ENCODE measurements around the gene TMEM88.

Gene TMEM88

DNA sequence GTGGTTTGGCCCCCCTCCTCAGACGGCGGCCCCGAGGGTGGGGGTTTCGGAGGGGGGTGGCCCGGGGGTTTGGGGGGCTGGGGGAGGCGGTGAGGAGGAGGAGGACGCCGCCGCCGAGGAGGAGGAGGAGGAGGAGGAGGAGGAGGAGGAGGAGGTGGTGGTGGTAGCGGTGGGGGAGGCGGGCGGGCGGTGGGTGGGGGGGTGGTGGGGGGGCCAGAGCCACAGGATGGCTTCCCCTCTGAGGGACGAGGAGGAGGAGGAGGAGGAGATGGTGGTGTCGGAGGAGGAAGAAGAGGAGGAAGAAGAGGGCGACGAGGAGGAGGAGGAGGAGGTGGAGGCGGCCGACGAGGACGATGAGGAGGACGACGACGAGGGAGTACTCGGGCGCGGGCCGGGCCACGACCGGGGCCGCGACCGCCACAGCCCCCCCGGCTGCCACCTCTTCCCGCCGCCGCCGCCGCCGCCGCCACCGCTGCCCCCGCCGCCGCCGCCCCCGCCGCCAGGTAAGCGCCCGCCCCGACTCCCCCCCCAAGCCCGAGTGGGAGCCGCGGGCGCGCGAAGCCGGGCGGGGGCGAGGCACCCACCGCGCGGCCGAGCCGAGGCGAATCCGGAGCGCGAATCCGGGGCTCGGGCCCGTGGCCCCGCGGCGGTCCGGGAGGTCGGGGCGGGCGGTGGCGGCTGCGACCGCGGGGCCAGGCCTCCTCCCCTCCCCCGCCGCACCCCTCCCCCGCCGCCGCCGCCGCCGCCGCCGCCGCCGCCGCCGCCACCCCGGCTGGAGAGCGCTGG is 29.9 kb downstream of the TMEM88 start:
- no peak for DNase-seq

GRCh38 chr17:7885367-7886226 is 30.7 kb downstream of the TMEM88 start:
- DNase-seq = peak in 8 of 58 donors; percentile 19 to 79 (median 33)

DNA sequence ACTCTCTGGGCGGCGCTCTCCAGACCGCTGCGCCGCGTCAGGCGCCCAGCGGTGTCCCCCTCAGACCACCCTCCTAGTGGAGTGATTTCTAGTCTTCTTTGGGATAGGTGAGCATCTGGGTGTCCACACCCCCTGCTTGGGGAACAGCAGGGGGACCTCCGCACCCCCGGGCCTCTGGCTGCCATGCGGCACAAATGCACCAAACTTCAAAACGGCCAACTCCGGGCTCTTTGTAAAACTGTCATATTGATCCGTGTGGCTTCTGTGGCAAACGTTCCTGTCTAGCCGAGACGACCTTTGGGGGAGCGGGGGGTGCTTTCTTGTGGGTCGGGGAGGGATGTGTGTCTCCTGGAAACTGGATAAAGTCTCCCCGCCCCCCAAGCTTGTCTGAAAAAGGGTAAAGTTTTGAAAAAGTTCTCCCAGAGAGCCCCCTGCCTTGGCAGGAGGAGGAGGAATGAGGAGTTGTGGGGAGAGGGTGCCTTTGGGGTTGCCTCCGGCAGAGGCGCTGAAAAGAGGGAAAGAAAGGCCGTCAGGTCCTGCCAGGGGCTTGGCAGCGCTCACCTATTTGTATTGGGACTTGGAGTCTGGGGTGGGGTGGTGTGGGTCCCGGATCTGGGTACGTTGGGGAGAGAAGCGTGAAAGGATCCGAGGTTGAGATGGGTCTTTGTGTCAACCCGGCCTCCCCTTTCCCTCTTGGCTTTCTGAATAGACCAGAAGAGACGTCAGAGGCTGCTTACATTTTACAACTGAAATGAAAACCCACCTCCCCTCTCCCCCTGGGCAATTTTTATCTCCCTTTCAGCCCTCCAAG is 31.6 kb downstream of the TMEM88 start:
- peak in 6 of 58 donors; percentile 18 to 52 (median 31) for DNase-seq

DNA sequence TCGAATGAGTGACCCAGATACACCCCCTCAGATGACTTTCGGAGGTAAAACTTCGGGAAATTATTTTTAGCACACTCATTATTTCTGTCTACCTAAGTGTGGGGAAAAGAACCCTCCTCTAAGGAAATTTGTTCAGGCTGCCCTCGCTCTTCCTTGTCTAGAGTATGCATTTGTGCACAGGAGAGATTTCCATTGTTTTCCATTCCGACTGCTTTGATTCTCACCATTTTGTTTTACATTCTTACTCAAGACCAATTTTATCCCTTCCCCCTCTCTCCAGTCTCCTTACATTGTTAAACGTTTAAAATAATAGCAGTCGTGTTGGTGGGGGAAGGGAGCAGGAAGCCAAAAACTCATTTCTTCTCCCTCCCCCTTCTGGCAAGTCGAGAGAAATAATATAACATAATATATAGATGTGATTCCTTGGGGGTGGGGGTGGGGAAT is 32.2 kb downstream of the TMEM88 start:
- no peak for DNase-seq

DNA sequence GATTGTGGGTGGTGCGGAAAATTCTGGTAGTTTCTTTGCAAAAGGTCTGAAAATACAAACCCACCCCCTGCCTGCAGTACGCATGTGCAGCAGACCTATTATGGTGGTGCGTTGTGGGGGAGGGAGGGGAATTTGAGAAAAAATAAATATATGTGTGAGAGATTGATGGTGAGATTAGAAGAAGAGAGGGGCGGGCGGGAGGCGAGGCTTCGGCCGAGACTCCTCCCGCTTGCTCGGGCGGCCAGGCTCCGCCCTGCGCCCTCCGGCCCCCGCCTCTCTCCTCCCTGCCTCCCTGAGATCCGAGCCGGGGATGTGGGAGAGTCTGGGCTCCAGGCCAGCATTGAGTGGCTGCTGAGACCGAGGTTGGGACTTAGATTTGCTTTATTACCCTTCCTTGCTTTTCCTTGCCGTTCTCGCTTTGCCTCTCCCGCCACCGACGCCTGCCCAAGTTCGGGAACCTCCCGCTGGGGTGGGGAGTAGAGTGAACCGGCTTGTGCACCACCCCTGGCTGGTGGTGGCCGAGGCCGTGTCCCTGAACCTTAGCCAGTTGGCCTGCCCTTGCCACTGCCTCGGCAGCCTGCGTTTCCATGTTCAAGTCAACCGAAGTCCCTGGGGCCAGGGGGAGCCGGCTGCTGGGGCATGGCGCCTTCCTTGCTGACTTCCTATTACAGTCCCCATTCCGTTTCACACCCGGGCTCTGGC is 32.8 kb downstream of the TMEM88 start:
- peak; percentile 46 to 95 (median 86) for DNase-seq

DNA sequence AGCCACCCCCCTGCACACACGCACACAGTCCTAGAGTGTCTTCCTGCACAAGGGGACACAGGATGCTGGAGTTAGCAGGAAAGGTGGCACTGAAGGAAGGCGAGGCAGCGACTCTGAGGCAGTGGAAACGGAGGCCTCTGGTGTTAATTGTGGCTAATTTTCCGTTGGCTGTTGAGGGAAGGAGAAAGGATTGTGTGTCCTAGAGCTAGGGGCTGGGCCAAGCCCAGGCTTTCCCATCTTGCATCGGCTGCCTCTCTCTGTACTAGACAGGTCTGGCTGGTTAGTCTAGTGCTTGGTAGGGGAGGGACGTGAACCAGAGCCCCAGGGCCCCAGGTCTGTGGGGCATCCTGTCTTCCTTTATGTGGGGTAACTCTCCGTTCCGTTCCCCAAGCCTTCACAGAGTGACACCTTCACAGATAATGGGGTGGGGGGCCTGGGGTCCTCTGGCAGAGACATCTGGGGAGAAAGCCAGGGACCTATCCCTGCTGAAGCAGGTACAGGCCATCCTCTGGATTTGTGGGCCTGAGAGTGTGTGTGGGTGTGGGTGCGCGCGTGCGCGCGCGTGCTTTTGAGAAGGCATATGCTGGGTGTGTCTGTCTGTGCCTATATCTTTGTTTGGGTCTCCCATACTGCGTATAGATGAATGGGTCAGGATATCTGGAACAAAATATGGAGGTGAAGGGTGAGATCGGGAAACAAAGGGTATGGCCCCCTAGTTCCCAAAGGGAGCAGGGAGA is 33.5 kb downstream of the TMEM88 start, which contains the start of gene CHD3:
CHD3 (plus strand) TSS at position 606 of the 737 bp plus-strand sequence. CDS start 212 bp downstream, outside the sequence.
- peak in 7 of 58 donors; percentile 10 to 69 (median 23) for DNase-seq

- peak; percentile 45 to 98 (median 94) for DNase-seq
Observed at GRCh38 chr17:7889166-7889955, 34.5 kb downstream of the TMEM88 start.

DNA sequence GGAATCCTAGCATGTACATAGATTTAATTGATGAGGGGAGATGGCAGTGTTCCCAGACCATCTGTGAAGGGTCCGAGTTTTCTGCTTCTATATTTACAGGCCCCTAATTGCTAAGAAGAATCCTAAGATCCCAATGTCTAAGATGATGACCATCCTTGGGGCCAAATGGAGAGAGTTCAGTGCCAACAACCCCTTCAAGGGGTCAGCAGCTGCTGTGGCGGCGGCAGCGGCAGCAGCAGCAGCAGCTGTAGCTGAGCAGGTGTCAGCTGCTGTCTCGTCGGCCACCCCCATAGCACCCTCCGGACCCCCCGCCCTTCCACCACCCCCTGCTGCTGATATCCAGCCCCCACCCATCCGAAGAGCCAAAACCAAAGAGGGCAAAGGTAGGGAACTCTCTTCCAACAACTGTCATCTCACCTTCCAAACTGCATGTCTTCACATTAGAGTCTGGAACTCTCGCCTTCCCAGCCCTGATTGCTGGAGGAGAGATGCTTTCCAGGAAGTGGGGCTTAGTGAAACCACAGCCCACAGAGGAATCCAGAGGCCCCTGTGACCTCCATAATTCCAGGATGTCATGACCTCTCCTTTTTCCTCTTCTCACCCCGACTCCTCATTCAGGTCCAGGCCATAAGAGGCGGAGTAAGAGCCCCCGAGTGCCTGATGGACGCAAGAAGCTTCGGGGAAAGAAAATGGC is 38.5 kb downstream of the TMEM88 start:
- DNase-seq = no peak

DNA sequence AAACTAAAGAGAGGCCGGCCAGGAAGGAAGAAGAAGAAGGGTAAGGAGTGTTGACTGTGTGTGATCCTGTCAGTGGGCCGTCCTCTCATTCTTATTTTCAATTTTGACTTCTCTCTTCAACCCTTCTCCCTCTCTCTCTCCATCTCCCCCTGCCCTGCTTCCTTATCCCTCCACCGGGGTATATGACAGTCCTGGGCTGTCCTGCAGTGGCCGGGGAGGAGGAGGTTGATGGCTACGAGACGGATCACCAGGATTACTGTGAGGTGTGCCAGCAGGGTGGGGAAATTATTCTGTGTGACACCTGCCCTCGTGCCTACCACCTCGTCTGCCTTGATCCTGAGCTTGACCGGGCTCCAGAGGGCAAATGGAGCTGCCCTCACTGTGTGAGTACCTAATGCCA is 39.4 kb downstream of the TMEM88 start:
- DNase-seq = no peak

DNA sequence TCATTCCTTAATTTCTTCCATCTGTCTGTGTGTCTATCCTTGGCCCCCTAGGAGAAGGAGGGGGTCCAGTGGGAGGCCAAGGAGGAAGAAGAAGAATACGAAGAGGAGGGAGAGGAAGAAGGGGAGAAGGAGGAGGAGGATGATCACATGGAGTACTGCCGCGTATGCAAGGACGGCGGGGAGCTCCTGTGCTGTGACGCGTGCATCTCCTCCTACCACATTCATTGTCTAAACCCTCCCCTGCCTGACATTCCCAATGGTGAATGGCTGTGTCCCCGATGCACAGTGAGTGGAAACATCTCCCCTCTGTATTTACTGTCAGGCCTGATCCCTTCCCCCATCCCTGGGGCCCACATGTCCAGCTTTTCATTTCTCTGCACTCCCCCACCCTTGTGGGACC is 40.0 kb downstream of the TMEM88 start:
- DNase-seq = no peak

GRCh38 chr17:7897090-7897489 is 42.2 kb downstream of the TMEM88 start:
- no peak for DNase-seq

GRCh38 chr17:7897773-7898172 is 42.9 kb downstream of the TMEM88 start:
- peak in 12 of 58 donors; percentile 7 to 69 (median 24) for DNase-seq

- peak in 1 of 58 donors; percentile 16 for DNase-seq
Observed at GRCh38 chr17:7903154-7904103, 48.6 kb downstream of the TMEM88 start.

Measured in anterior cingulate cortex (tissue), 58 donors.